HCT116 (cell line): ENCODE results near the gene RAB32. TPM values are rescaled to one million over a fixed set of nuclear protein-coding genes. Genes with fewer than 3 reads are reported as not detected.

Experiments used
- ATAC-seq: fragments of 200-7000 bp; cut with Tn5 transposase; 2 replicates; pipeline ENCODE4 v1.9.1; 2020; ENCODE audit warnings: mild to moderate bottlenecking, moderate library complexity
- BruUV-seq: library from RNA; stranded (reverse); fragments of 400-500 nt; replicated peaks from 2 replicates; lab custom pipeline; 2021; lab: Mats Ljungman, UMichigan
- CTCF ChIA-PET: fragments of 300-600 bp; sonication (Branson Sonifier 250); formaldehyde crosslinking; loops from one replicate; lab custom pipeline; 2021; ENCODE audit warnings: antibody characterized with exemption; lab: Charles Lee
- POLR2A ChIA-PET: fragments of 300-600, 350-600 bp; sonication (Branson Sonifier 250); formaldehyde crosslinking; loops from one replicate; lab custom pipeline; 2021; ENCODE audit warnings: antibody characterized with exemption; lab: Charles Lee
- RAD21 ChIA-PET, 2 experiments: fragments of 300-600 bp; sonication (Branson Sonifier 250); formaldehyde crosslinking; loops; one replicate each; lab custom pipeline; 2023; ENCODE audit warnings: low total read pairs in 2 of 2; ENCODE audit not compliant: uncharacterized antibody in 2 of 2, unreplicated experiment in 2 of 2, low non-redundant PET in 1 of 2; lab: Charles Lee
- DNase-seq: peaks from one replicate; pipeline ENCODE4 v3.0.0-alpha.2; 2010; ENCODE audit warnings: low read depth, low spot score
- H2AFZ ChIP-seq: fragments of 200-600 bp; shearing (Covaris generic), sonication (generic); 2 replicates; pipeline ENCODE4 v1.6.1; 2017; ENCODE audit warnings: low read depth, mixed run types, mixed read lengths, antibody characterized with exemption, low read length; ENCODE audit not compliant: poor library complexity, severe bottlenecking
- H3K27ac ChIP-seq: 2 replicates; pipeline ENCODE4 v1.5.1; 2012; ENCODE audit warnings: low read depth, low read length
- H3K27me3 ChIP-seq: fragments of 200-600 bp; sonication (generic); 2 replicates; pipeline ENCODE4 v1.6.1; 2016; ENCODE audit warnings: mixed run types, low read length, mixed read lengths; ENCODE audit not compliant: insufficient read depth
- H3K36me3 ChIP-seq, 2 experiments: fragments of 200-500 bp in 1 of 2; fragments of 200-600 bp in 1 of 2; sonication (Bioruptor generic) in 1 of 2; sonication (generic) in 1 of 2; 2 replicates each; pipeline versions ENCODE4 v1.5.1 to v1.6.1; 2014 to 2016; ENCODE audit warnings: low read length in 2 of 2, inconsistent platforms in 1 of 2, mixed read lengths in 1 of 2, mixed run types in 1 of 2; ENCODE audit not compliant: insufficient read depth in 2 of 2, control insufficient read depth in 1 of 2
- H3K4me1 ChIP-seq, 2 experiments: fragments of 200-600 bp in 1 of 2; sonication (generic) in 1 of 2; 2 replicates each; pipeline versions ENCODE4 v1.5.1 to v1.6.1; 2012 to 2017; ENCODE audit warnings: low read length in 2 of 2, inconsistent platforms in 1 of 2, mild to moderate bottlenecking in 1 of 2, mixed read lengths in 1 of 2, mixed run types in 1 of 2, moderate library complexity in 1 of 2; ENCODE audit not compliant: insufficient read depth in 2 of 2, control insufficient read depth in 1 of 2
- H3K4me2 ChIP-seq: fragments of 200-600 bp; sonication (generic); 2 replicates; pipeline ENCODE4 v1.6.1; 2017; ENCODE audit warnings: mixed run types, low read length, mixed read lengths
- H3K4me3 ChIP-seq, 2 experiments: fragments of 200-600 bp in 1 of 2; sonication (generic) in 1 of 2; replicated peaks in 1 of 2; 2 replicates each; pipeline ENCODE4 v1.5.1; 2011 to 2016; ENCODE audit warnings: low read length in 2 of 2, control low read depth in 1 of 2, low read depth in 1 of 2, mild to moderate bottlenecking in 1 of 2, mixed read lengths in 1 of 2, mixed run types in 1 of 2
- H3K79me2 ChIP-seq: fragments of 200-600 bp; sonication (generic); 2 replicates; pipeline ENCODE4 v1.6.1; 2017; ENCODE audit warnings: mild to moderate bottlenecking, mixed run types, low read length, moderate library complexity, mixed read lengths; ENCODE audit not compliant: insufficient read depth
- H3K9ac ChIP-seq: fragments of 200-600 bp; sonication (generic); 2 replicates; pipeline ENCODE4 v1.6.1; 2016; ENCODE audit warnings: low read length, mixed read lengths
- H3K9me2 ChIP-seq: fragments of 200-600 bp; sonication (generic), shearing (Covaris generic); 2 replicates; pipeline ENCODE4 v1.6.1; 2017; ENCODE audit warnings: mixed run types, mild to moderate bottlenecking, moderate library complexity; ENCODE audit not compliant: insufficient read depth
- H3K9me3 ChIP-seq, 2 experiments: fragments of 200-500 bp in 1 of 2; fragments of 200-600 bp in 1 of 2; sonication (Bioruptor generic) in 1 of 2; sonication (generic) in 1 of 2; 2 replicates each; pipeline ENCODE4 v1.6.1; 2014 to 2017; ENCODE audit warnings: low read length in 2 of 2, mixed read lengths in 2 of 2, inconsistent platforms in 1 of 2, low read depth in 1 of 2, mild to moderate bottlenecking in 1 of 2, mixed run types in 1 of 2, moderate library complexity in 1 of 2; ENCODE audit not compliant: control insufficient read depth in 1 of 2, insufficient read depth in 1 of 2
- H4K20me1 ChIP-seq: fragments of 200-600 bp; sonication (generic), shearing (Covaris generic); 2 replicates; pipeline ENCODE4 v1.6.1; 2017; ENCODE audit warnings: mixed run types, mild to moderate bottlenecking, moderate library complexity; ENCODE audit not compliant: insufficient read depth
- ATF3 ChIP-seq: IDR thresholded peaks from 2 replicates; pipeline ENCODE4 v1.6.1; 2012
- CEBPB ChIP-seq: IDR thresholded peaks from 2 replicates; pipeline ENCODE4 v1.6.1; 2012; ENCODE audit warnings: low read depth
- EZH2 ChIP-seq: fragments of 200-600 bp; sonication (generic); IDR thresholded peaks from 2 replicates; pipeline ENCODE4 v1.6.1; 2017; ENCODE audit warnings: antibody characterized with exemption, mixed run types
- EZH2phosphoT487 ChIP-seq: fragments of 200-600 bp; IDR thresholded peaks from 2 replicates; pipeline ENCODE4 v1.6.1; 2018; ENCODE audit warnings: antibody characterized with exemption, borderline replicate concordance
- MAX ChIP-seq: IDR thresholded peaks from 2 replicates; pipeline ENCODE4 v1.6.1; 2012
- POLR2AphosphoS5 ChIP-seq: IDR thresholded peaks from 2 replicates; pipeline ENCODE4 v1.6.1; 2011; ENCODE audit warnings: mild to moderate bottlenecking, low read depth, low read length, moderate library complexity
- SIN3A ChIP-seq: IDR thresholded peaks from 2 replicates; pipeline ENCODE4 v1.6.1; 2012; ENCODE audit warnings: low read depth
- SRF ChIP-seq: IDR thresholded peaks from 2 replicates; pipeline ENCODE4 v1.6.1; 2012; ENCODE audit warnings: low read depth
- TCF7L2 ChIP-seq: IDR thresholded peaks from 2 replicates; pipeline ENCODE4 v1.7.0; 2011; ENCODE audit warnings: borderline replicate concordance, inconsistent platforms; ENCODE audit not compliant: insufficient read depth, insufficient read length; ENCODE audit errors: extremely low read depth
- ZNF274 ChIP-seq: fragments of 200-500 bp; sonication (Bioruptor generic); IDR thresholded peaks from 2 replicates; pipeline ENCODE4 v1.6.1; 2014; ENCODE audit warnings: mild to moderate bottlenecking, low read depth, low read length, inconsistent platforms
- intact Hi-C: fragments of 100-400 bp; cut with micrococcal nuclease; formaldehyde crosslinking; loops from 2 replicates; pipeline ENCODE4 v1.10.0; 2022
- total RNA-seq: library from RNA; stranded (reverse); gene quantifications from one replicate; pipeline ENCODE4 v1.2.1, GENCODE V29; 2021; ENCODE audit not compliant: unreplicated experiment
- TF ChIP-seq, protein P1 (sequence below): IDR thresholded peaks from 2 replicates; pipeline ENCODE4 v1.6.1; 2012; ENCODE audit warnings: low read depth
- TF ChIP-seq, protein P2 (sequence below), 3 experiments: fragments of 200-600 bp in 1 of 3; sonication (generic) in 1 of 3; IDR thresholded peaks in 2 of 3; conservative IDR thresholded peaks in 1 of 3; 2 replicates each; pipeline ENCODE4 v1.5.1; 2012 to 2017; ENCODE audit warnings: low read depth in 2 of 3, low read length in 2 of 3, antibody characterized with exemption in 1 of 3, borderline replicate concordance in 1 of 3, control low read depth in 1 of 3, mild to moderate bottlenecking in 1 of 3, mixed read lengths in 1 of 3, mixed run types in 1 of 3, moderate library complexity in 1 of 3; ENCODE audit not compliant: insufficient read depth in 1 of 3

RAB32 gene
- total RNA-seq, 1 experiment from 2014 or later = not detected

DNA sequence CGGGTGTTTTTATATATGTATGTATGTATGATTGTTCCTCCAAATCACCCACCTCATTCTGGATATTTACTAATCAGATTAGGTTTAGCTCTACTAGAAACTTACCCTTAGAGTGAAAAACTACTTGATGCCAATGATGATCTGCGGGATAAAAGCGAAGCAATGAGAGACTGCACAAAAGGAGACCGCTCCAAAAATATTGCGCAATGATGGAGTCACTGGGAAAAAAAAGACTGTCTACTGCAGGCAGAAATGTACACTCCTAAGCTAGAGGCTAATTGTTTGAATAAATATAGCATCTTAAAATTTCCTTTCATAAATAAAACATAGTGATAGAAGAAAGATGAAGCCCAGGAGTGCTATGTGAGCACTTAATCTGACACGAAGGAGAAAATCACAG lies 7.3 kb downstream of the RAB32 start:
- ChIA-PET CTCF (no interaction called here), POLR2A (no interaction called here), RAD21 (no interaction called here)
- Histone ChIP-seq H3K27ac (no peak overlapping the region), H4K20me1 (no peaks in the 10 kb centered on the region; the same call in 1 of the 2 replicates), H3K4me2 (no peak overlapping the region), H3K4me1 (no peaks in the 10 kb centered on the region), H3K36me3 (no peaks in the 10 kb centered on the region), H2AFZ (no peak overlapping the region), H3K4me3 (no peak overlapping the region), H3K9ac (no peak overlapping the region), H3K79me2 (no peaks in the 10 kb centered on the region), H3K9me3 (no peaks in the 10 kb centered on the region), H3K27me3 (peaks cover 13% of the 10 kb centered on the region; the same call in 1 of the 2 replicates), H3K9me2 (no peaks in the 10 kb centered on the region)
- no TSS peak for BruUV-seq
- TF ChIP-seq, protein P1, sequence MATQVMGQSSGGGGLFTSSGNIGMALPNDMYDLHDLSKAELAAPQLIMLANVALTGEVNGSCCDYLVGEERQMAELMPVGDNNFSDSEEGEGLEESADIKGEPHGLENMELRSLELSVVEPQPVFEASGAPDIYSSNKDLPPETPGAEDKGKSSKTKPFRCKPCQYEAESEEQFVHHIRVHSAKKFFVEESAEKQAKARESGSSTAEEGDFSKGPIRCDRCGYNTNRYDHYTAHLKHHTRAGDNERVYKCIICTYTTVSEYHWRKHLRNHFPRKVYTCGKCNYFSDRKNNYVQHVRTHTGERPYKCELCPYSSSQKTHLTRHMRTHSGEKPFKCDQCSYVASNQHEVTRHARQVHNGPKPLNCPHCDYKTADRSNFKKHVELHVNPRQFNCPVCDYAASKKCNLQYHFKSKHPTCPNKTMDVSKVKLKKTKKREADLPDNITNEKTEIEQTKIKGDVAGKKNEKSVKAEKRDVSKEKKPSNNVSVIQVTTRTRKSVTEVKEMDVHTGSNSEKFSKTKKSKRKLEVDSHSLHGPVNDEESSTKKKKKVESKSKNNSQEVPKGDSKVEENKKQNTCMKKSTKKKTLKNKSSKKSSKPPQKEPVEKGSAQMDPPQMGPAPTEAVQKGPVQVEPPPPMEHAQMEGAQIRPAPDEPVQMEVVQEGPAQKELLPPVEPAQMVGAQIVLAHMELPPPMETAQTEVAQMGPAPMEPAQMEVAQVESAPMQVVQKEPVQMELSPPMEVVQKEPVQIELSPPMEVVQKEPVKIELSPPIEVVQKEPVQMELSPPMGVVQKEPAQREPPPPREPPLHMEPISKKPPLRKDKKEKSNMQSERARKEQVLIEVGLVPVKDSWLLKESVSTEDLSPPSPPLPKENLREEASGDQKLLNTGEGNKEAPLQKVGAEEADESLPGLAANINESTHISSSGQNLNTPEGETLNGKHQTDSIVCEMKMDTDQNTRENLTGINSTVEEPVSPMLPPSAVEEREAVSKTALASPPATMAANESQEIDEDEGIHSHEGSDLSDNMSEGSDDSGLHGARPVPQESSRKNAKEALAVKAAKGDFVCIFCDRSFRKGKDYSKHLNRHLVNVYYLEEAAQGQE = no peak
- TF ChIP-seq CEBPB = 0 out of 2 replicates have a peak, but pooled peaks have one; percentile 19
- intact Hi-C loops = no loop called here
- ATAC-seq = no peak
- no peak for DNase-seq

DNA sequence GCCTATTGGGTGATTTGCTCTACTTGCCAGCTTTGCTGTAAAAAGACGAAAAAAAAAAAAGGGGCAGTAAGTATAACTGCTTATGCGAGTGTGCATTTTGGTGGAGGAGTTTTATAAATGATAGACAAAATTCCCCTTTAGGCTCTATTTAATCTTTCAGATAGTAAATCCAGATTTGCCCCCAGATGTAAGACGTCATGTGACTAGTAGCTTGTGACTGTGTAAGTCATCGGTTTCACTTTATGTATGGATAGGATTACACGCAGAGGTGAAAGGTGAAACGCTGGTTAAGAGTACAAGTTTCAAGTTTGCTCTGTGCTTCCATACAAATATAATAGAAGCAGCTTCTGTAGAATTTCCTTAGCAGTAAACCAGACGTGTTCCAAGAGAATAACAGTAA lies 7.9 kb downstream of the RAB32 start:
- Histone ChIP-seq H3K4me2 (no peak overlapping the region), H3K27me3 (peaks cover 13% of the 10 kb centered on the region; the same call in 1 of the 2 replicates), H3K9me2 (no peaks in the 10 kb centered on the region), H3K4me3 (no peak overlapping the region), H3K4me1 (no peaks in the 10 kb centered on the region), H3K9ac (no peak overlapping the region), H2AFZ (no peak overlapping the region), H3K79me2 (no peaks in the 10 kb centered on the region), H4K20me1 (no peaks in the 10 kb centered on the region; the same call in 1 of the 2 replicates), H3K36me3 (no peaks in the 10 kb centered on the region), H3K27ac (no peak overlapping the region), H3K9me3 (no peaks in the 10 kb centered on the region)
- POLR2A ChIA-PET = no interaction called here
- intact Hi-C loops = no loop called here
- ATAC-seq (no peak), DNase-seq (no peak)
- CTCF ChIA-PET = no interaction called here
- RAD21 ChIA-PET = no interaction called here
- TF ChIP-seq SRF (no peak), POLR2AphosphoS5 (no peak), SIN3A (no peak), MAX (no peak), EZH2phosphoT487 (no peak), EZH2 (no peak), ATF3 (no peak), TCF7L2 (no peak), ZNF274 (no peak)
- TF ChIP-seq, protein P2, sequence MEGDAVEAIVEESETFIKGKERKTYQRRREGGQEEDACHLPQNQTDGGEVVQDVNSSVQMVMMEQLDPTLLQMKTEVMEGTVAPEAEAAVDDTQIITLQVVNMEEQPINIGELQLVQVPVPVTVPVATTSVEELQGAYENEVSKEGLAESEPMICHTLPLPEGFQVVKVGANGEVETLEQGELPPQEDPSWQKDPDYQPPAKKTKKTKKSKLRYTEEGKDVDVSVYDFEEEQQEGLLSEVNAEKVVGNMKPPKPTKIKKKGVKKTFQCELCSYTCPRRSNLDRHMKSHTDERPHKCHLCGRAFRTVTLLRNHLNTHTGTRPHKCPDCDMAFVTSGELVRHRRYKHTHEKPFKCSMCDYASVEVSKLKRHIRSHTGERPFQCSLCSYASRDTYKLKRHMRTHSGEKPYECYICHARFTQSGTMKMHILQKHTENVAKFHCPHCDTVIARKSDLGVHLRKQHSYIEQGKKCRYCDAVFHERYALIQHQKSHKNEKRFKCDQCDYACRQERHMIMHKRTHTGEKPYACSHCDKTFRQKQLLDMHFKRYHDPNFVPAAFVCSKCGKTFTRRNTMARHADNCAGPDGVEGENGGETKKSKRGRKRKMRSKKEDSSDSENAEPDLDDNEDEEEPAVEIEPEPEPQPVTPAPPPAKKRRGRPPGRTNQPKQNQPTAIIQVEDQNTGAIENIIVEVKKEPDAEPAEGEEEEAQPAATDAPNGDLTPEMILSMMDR (IDR thresholded peaks at IDR 0.05 in 2 of 3, conservative IDR thresholded peaks at IDR 0.05 in 1 of 3; ENCODE audit: borderline replicate concordance in 1 of 3, insufficient read depth in 1 of 3, low read depth in 2 of 3, low read length in 2 of 3) = no peak
- no TSS peak for BruUV-seq
